ENCODE data around the gene COMTD1. TPM values are rescaled to one million over a fixed set of nuclear protein-coding genes. Genes with fewer than 3 reads are reported as not detected.

COMTD1 gene
- total and polyA plus RNA-seq, 2 donors (not counting 3 experiments of a cell fraction or from before 2014, with no cell fraction given): 18.4 to 18.6 TPM

- Histone ChIP-seq H3K27ac (ENCODE audit: insufficient read depth, low read depth, low read length) (no peak overlapping the region), H3K4me3 (replicated peaks in 1 of 3; ENCODE audit: insufficient read depth in 1 of 3, low read depth in 1 of 3, low read length in 3 of 3) (no peak overlapping the region), H3K9me1 (replicated peaks; ENCODE audit: control insufficient read depth, extremely low read depth, insufficient read depth, low read length) (no peaks in the 10 kb centered on the region), H3K4me2 (ENCODE audit: insufficient read depth, low read length) (no peak overlapping the region), H4K20me1 (replicated peaks; ENCODE audit: control insufficient read depth, extremely low read depth, insufficient read depth, low read length) (no peaks in the 10 kb centered on the region), H3K27me3 (ENCODE audit: control insufficient read depth in 2 of 2, insufficient read depth in 2 of 2, low read length in 2 of 2) (no peaks in the 10 kb centered on the region), H2AFZ (ENCODE audit: low read depth, low read length) (no peak overlapping the region), H3K9me3 (replicated peaks; ENCODE audit: control insufficient read depth, insufficient read depth, low read length) (no peaks in the 10 kb centered on the region), H3K4me1 (ENCODE audit: control insufficient read depth, extremely low read depth, insufficient read depth, low read length) (no peaks in the 10 kb centered on the region), H3K79me2 (ENCODE audit: control insufficient read depth, insufficient read depth, low read length) (no peaks in the 10 kb centered on the region), H3K9ac (replicated peaks; ENCODE audit: extremely low read depth, insufficient read depth, low read length) (no peak overlapping the region), H3K36me3 (ENCODE audit: control insufficient read depth in 2 of 2, extremely low read depth in 1 of 2, insufficient read depth in 2 of 2, low read length in 2 of 2) (no peaks in the 10 kb centered on the region)
- dilution Hi-C loops (cut with MboI; ENCODE audit: extremely low pct_ligation_motif_present, low sequenced_read_pairs): no loop called here
- TF ChIP-seq JUN (IDR thresholded peaks at IDR 0.05; ENCODE audit: borderline replicate concordance, insufficient read depth, insufficient read length, low read depth) (no peak), FOS (IDR thresholded peaks at IDR 0.05; ENCODE audit: borderline replicate concordance, insufficient read depth, low read length) (no peak), POLR2AphosphoS5 (IDR thresholded peaks at IDR 0.05; ENCODE audit: insufficient read depth, low read depth, low read length) (no peak), CTCF (IDR thresholded peaks at IDR 0.05; ENCODE audit: extremely low read depth in 1 of 2, insufficient read depth in 1 of 2, low read depth in 1 of 2, low read length in 2 of 2) (no peak), POLR2A (IDR thresholded peaks at IDR 0.05; ENCODE audit: low read depth, low read length) (no peak), MYC (IDR thresholded peaks at IDR 0.05; ENCODE audit: low read depth, low read length) (no peak), MAX (IDR thresholded peaks at IDR 0.05; ENCODE audit: insufficient read depth, insufficient read length) (no peak), GATA2 (IDR thresholded peaks at IDR 0.05; ENCODE audit: insufficient read depth, insufficient read length, low read depth, low read length) (no peak), EZH2 (IDR thresholded peaks at IDR 0.05; ENCODE audit: borderline replicate concordance, low read depth, low read length, severe bottlenecking) (no peak)
- DNase-seq (ENCODE audit: low read depth, low spot score): no peak
- intact Hi-C loops (cut with micrococcal nuclease): no loop called here
- ChIA-PET POLR2A (no interaction called here), CTCF (no interaction called here)
- FAIRE-seq: no peak
- BruUV-seq (replicated peaks): no TSS peak
These were observed 37.1 kb upstream of the COMTD1 start for GRCh38 chr10:75272896-75273295.
